IPS DF 6.9 (cell line): ENCODE measurements around the gene GIPC1.

Source experiments
- DNase-seq: peaks from one replicate; pipeline ENCODE4 v3.0.0-alpha.2; 2013; ENCODE audit warnings: low read depth, low spot score
- H3K27ac ChIP-seq: one replicate; pipeline ENCODE4 v1.5.1; 2013; ENCODE audit warnings: low read length, control low read depth
- H3K27me3 ChIP-seq: 2 replicates; pipeline ENCODE4 v1.6.1; 2013; ENCODE audit warnings: mild to moderate bottlenecking, low read length; ENCODE audit not compliant: control insufficient read depth, insufficient read depth
- H3K36me3 ChIP-seq: 2 replicates; pipeline ENCODE4 v1.6.1; 2013; ENCODE audit warnings: low read length; ENCODE audit not compliant: control insufficient read depth, insufficient read depth
- H3K4me1 ChIP-seq: 2 replicates; pipeline ENCODE4 v1.6.1; 2013; ENCODE audit warnings: low read length; ENCODE audit not compliant: control insufficient read depth, insufficient read depth
- H3K4me3 ChIP-seq: 2 replicates; pipeline ENCODE4 v1.5.1; 2013; ENCODE audit warnings: mild to moderate bottlenecking, low read length
- H3K9me3 ChIP-seq: 2 replicates; pipeline ENCODE4 v1.6.1; 2013; ENCODE audit warnings: low read length, inconsistent platforms; ENCODE audit not compliant: control insufficient read depth, insufficient read depth
- WGBS: extraction: QIAGEN DNeasy Blood & Tissue Kit; methylation state at CpG from one replicate; pipeline ENCODE4 v1.1.7; 2013; ENCODE audit warnings: mixed read lengths, missing lambda C conversion rate; ENCODE audit not compliant: insufficient read length, insufficient coverage; 5-methylcytosine and 5-hydroxymethylcytosine counted together

GIPC1 gene

GRCh38 chr19:14434543-14435319 is 61.2 kb downstream of the GIPC1 start:
- DNase-seq: no peak
- no CpG with 5 or more reads among the region's 23 CpGs for WGBS
- no peaks in the 10 kb centered on the region for H3K27me3 ChIP-seq
- H3K27ac ChIP-seq: no peak overlapping the region
- no peaks in the 10 kb centered on the region for H3K9me3 ChIP-seq
- no peaks in the 10 kb centered on the region for H3K36me3 ChIP-seq
- peaks cover 4% of the 10 kb centered on the region for H3K4me1 ChIP-seq
- H3K4me3 ChIP-seq: no peak overlapping the region

- Histone ChIP-seq H3K9me3 (no peaks in the 10 kb centered on the region), H3K27ac (no peak overlapping the region), H3K27me3 (no peaks in the 10 kb centered on the region), H3K4me1 (peaks cover 4% of the 10 kb centered on the region), H3K4me3 (peak overlapping the region; percentile 69), H3K36me3 (no peaks in the 10 kb centered on the region)
- DNase-seq: no peak
- WGBS: no CpG with 5 or more reads among the region's 52 CpGs
These were observed 62.1 kb downstream of the GIPC1 start for GRCh38 chr19:14433554-14434501.

GRCh38 chr19:14432791-14433553 is 63.0 kb downstream of the GIPC1 start, which contains the start of gene PKN1:
Gene PKN1 (plus strand): TSS chr19:14433306. CDS start chr19:14433522, 216 bp downstream.
- H3K36me3 ChIP-seq: no peaks in the 10 kb centered on the region
- H3K4me1 ChIP-seq: peaks cover 4% of the 10 kb centered on the region
- no peak within 1 kb of the TSS for H3K27ac ChIP-seq
- peak within 1 kb of the TSS; percentile 69 for H3K4me3 ChIP-seq
- H3K27me3 ChIP-seq: no peaks in the 10 kb centered on the region
- H3K9me3 ChIP-seq: no peaks in the 10 kb centered on the region
- no peak for DNase-seq
- no CpG with 5 or more reads among the region's 85 CpGs for WGBS

- H3K36me3 ChIP-seq: no peaks in the 10 kb centered on the region
- peaks cover 4% of the 10 kb centered on the region for H3K4me1 ChIP-seq
- H3K4me3 ChIP-seq: no peak overlapping the region
- no peak for DNase-seq
- no peak overlapping the region for H3K27ac ChIP-seq
- no peaks in the 10 kb centered on the region for H3K9me3 ChIP-seq
- no CpG with 5 or more reads among the region's 3 CpGs for WGBS
- no peaks in the 10 kb centered on the region for H3K27me3 ChIP-seq
These were observed 65.2 kb downstream of the GIPC1 start for GRCh38 chr19:14430712-14431111.

GRCh38 chr19:14428882-14429416 is 67.0 kb downstream of the GIPC1 start:
- DNase-seq: no peak

More at GRCh38 chr19:14428882-14429416, 67.0 kb downstream of the GIPC1 start:
- Histone ChIP-seq H3K4me3 (no peak overlapping the region), H3K4me1 (peaks cover under 1% of the 10 kb centered on the region), H3K9me3 (no peaks in the 10 kb centered on the region), H3K36me3 (no peaks in the 10 kb centered on the region), H3K27me3 (no peaks in the 10 kb centered on the region), H3K27ac (no peak overlapping the region)
- WGBS: no CpG with 5 or more reads among the region's 4 CpGs
